ENCODE measurements around the gene SKP2.
"Not testable (repeated sequence)": the region's sequence is repeated elsewhere in the genome, so short reads cannot be mapped to it uniquely, and the experiment has no call there.

Gene SKP2

DNA sequence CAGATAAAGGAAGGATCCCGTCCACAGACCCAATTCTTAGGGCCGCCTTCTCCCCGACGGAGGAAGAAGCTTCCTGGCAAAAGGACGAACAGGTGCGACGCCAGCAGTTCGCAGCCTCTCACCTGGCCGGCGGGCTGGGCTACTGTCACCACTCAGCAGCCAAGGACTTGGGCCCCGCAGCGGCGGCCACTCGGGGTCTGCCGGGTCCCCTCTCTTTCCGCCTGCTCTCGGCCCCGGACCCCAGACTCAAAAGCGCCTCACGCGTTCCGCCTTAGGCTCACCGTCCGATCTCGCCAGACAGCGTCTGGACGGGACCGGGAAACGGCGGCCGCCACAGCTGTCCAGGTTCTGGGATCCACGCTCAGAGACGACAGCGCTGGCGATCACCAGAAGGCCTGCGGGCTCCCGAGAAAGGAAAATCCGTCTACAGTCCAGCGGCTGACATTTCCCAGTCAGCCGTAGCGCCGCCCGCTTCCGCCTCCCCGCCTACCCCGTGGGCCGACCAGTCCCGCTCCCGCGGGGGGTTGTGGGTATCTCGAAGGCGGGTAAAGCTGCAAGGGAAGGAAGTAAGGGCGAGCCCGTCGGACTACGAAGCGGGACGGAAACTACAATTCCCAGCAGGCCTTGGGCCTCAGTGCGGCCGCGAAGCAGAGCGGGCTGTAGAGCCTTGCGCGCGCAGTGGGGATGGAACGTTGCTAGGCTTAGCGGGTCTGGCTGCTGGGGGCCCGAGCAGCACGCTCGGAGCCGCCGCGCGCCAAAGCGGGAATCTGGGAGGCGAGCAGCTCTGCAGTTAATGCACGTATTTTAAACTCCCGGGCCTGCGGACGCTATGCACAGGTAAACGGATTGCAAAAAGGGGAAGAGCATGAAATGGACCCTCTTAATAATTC, at the start of gene SKP2, which contains the start of gene LMBRD2:
SKP2 (plus strand) TSS at position 678 of the 890 bp plus-strand sequence; CDS start at position 830, 152 bp downstream.
LMBRD2 (minus strand) TSS at position 454 of the 890 bp plus-strand sequence. CDS start 8,538 bp downstream, outside the sequence.
- DNase-seq (ENCODE audit: low spot score), result peak; percentile 94

DNA sequence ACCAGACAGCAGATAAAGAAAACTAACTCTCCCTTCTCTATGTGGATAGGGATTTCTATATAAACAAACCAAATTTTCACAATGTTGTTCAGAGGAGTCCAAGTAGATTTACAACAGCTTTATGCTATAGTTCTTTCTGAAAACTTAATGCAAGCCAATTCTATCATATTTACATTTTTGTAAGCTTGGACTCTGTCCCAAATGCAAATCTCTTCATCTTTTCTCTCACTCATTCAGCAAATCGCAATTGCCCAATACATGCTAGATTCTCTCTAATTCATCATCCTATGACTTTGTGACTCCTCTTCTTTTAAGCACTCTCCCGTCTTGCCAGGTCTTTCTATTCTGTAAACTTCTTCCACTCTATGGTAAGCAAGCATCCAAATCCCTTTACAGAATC, 46.1 kb upstream of the SKP2 start:
- DNase-seq (ENCODE audit: low spot score), result no peak

DNA sequence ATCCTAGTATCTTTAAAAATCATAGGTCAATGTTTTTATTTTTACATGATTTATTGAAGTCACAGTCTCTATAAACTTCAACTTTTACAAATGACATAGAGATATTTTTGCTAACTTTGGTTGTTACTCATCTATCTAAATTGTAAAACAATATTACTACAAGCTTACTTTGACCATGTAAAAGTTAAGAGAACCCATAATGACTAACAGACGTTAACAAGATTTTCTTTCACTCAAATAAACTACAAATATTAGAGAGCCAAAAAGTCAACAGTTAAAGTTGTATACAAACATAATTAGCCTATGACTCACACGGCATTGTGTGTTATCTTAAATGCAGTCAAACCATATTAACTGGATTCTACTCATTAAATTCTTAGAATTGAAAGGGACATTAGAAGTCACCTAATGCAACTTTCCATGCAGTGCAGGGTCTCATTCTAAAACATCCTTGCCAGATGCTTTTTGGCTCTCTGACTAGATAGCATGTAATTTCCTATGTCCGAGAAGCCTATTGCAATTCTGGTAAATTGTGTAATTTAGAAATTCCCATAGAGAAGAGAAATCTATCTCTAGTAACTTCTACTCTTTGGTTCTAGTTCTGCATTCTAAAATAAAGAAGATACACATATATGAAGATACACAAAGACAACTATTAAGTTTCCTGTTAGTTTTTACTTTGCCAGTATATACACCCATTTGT, 43.0 kb upstream of the SKP2 start:
- no peak for DNase-seq (ENCODE audit: low spot score)

DNA sequence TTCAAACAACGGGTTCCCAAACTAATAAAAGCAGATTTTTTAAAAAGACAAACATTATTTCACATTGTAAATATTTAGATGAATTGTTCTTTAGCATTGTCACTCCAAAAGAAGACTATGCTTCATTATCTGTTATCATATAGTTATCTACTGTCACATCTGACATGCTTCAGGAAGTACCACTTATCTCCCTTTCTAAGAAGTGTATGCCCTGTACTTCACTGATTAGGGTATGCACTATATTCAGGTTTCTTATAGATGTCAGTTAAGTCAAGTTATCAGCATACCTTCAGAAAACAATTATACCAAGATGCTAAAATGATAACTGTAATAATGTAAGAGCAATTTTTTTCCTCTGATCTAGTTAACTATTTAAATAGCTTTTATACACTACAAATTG, 40.7 kb upstream of the SKP2 start:
- no peak for DNase-seq (ENCODE audit: low spot score)

DNA sequence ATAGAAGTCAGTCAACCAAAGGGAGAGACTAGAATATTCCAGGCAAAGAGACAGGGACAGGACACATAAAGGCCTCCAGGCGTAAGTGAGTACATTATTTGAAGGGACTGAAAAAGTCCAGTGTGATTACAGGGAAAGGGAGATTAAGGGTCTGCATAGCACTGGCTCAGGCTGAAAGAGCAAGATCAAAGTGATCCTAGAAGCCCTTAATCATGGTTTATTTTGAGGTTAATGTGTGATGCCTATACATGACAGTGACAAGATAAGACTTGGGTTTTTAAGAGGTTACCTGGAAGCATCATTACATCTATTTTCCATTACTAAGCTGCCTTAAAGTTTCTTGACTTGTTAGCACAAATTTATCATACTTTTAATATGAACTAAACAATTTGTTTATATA, 26.0 kb upstream of the SKP2 start:
- no peak for DNase-seq (ENCODE audit: low spot score)

DNA sequence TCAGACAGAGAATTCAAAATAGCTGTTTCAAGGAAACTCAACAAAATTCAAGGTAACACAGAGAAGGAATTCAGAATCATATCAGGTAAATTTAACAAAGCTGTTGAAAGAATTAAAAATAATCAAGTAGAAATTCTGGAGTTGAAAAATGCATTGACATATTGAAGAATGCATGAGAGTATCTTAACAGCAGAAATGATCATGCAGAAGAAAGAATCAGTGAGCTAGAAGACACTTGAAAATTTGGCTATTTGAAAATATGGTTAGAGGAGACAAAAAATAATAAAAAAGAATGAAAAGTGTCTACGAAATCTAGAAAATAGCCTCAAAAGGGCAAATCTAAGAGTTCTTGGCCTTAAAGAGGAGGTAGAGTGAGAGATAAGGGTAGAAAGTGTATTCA, 23.1 kb upstream of the SKP2 start:
- no peak for DNase-seq (ENCODE audit: low spot score)

DNA sequence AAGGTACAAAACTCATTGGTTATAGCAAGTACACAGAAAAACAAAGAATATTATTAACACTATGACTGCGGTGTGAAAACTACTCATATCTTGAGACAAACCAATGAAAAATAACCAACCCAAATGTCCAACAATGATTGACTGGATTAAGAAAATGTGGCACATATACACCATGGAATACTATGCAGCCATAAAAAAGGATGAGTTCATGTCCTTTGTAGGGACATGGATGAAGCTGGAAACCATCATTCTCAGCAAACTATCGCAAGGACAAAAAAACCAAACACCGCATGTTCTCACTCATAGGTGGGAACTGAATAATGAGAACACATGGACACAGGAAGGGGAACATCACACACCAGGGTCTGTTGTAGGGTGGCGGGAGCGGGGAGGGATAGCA, 22.2 kb upstream of the SKP2 start:
- not testable (repeated sequence) for DNase-seq (ENCODE audit: low spot score)

DNA sequence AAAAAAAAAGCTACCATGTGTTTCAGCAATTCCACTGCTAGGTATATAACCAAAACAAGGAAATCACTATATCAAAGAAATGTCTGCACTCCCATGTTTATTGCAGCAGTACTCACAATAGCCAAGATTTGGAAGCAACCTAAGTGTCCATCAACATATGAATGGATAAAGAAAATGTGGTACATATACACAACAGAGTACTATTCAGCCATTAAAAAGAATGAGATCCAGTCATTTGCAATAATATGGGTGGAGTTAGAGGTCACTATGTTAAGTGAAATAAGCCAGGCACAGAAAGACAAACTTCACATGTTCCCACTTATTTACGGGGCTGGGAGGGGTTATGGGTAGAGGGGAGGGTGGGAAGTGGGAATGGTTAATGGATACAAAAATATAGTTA, 18.9 kb upstream of the SKP2 start:
- not testable (repeated sequence) for DNase-seq (ENCODE audit: low spot score)

DNA sequence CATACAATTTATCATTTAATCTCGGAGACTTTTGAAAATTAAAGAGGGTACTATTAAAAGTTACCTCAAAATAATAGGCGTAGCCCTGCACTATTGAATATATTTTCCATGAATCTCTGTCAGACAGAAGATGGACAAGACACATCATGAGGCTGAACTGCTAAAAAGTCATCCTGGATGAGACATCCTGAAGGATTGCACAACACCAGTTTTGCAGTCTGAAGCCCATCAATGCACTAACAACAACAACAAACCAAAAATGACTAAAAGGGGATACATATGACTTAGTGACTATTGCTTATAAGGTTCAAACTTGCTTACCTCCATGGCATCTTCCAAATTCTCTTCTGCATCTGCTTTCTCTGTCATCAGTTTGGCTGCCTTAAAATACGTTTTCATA, 15.9 kb upstream of the SKP2 start:
- no peak for DNase-seq (ENCODE audit: low spot score)

DNA sequence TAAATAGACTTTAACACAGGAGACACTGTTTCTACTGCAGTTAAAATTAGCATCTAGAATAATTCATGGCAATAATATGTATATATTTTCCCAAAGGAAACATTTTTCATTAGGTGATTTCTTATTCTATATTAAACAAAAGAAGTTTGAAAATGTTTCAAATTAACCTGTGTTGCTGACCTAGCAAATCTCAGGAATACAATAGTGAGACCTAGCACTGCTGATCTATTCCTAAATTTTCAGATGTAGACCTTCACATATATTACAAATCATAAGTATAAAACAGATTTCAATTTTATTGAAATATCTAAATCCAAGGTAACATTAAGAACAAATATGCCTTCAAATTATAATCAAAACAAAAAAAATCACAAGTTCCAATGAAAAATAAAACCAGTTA, 15.3 kb upstream of the SKP2 start:
- no peak for DNase-seq (ENCODE audit: low spot score)

DNA sequence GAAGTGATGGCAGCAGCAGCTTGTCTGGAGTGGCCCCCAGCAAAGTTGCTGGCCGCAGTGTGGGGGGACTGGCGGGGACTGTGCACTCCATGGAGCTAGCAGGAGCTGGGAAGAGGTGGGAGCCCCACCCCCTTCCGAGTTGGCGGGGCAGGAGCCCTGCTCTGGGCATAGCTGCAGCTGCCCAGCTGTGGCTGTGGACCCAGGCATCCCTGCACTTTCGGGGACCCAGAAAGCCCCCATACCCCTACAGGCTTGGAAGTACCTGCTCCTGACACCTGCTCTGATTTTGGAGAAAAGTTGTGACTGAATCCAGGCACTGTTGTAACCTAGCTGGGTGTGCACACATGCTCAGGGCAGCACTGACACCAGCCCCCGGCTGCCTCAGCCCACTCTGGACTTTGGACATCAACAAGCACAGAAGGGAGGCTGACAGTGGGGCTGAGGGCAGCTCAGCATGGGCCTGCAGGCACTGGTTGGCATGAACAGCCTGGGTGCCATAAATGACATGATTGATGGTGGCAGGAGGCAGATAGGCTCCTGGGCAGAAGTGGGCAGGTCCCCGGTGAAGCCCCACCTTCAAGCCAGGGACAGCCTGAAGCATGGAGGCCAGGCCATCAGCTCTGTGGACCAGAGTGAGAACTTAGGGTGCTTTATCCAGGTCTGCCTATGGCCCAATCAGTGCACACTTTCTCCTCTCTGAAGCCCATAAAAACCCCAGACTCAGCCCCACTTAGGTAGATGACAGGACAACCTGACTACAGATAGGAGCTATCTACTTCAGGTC, 12.8 kb upstream of the SKP2 start:
- no peak for DNase-seq (ENCODE audit: low spot score)

DNA sequence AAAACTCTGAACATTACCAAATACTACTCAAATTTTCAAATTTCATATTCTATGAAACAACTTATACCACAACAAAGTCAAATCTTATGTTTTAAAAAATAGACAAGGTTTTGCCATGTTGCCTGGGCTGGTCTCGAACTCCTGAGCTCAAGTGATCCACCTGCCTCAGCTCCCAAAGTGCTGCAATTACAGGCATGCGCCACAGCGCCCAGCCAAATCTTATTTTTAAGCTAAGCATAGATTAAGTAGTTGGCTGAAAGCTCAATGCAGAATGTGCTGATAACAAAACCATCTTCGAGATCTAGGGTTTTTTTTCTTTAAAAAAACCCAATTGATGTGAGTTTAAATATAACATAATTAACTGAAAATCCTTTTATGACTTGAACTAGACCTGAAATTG, 6.6 kb upstream of the SKP2 start:
- DNase-seq (ENCODE audit: low spot score), result no peak

DNA sequence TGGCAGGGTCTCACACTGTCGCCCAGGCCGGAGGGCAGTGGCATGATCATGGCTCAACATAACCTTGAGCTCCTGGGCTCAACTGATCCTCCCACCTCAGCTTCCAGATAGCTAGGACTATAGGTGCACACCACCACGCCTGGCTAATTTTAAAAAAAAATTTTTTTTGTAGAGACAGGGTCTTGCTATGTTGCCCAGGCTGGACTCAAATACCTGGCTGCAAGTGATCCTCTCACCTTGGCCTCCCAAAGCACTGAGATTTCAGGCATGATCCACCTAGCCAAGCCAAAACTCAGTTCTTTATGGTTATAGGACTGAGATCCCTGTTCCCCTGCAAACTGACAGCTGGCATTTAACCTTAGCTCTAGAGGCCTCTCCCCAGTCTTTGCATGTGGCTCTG, 5.5 kb upstream of the SKP2 start:
- DNase-seq (ENCODE audit: low spot score), result no peak

DNA sequence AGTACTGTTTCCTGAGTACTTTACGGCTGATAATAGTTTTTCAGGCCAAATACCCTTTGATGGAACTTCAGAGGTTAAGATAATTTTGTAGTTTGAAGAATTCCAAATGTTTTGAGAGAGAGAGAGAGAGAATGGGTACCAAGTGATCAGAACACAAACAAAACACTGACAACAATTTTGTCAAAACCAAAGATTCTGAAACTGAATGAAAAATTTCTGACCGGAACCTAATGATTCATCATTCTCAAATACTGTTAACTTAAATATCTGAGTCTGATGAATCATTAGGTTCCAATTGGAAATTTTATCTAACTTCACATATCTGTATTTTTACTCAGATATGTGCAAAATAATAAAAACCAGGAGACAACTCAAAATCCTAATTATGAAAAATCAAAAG, 4.2 kb upstream of the SKP2 start:
- DNase-seq (ENCODE audit: low spot score), result no peak

DNA sequence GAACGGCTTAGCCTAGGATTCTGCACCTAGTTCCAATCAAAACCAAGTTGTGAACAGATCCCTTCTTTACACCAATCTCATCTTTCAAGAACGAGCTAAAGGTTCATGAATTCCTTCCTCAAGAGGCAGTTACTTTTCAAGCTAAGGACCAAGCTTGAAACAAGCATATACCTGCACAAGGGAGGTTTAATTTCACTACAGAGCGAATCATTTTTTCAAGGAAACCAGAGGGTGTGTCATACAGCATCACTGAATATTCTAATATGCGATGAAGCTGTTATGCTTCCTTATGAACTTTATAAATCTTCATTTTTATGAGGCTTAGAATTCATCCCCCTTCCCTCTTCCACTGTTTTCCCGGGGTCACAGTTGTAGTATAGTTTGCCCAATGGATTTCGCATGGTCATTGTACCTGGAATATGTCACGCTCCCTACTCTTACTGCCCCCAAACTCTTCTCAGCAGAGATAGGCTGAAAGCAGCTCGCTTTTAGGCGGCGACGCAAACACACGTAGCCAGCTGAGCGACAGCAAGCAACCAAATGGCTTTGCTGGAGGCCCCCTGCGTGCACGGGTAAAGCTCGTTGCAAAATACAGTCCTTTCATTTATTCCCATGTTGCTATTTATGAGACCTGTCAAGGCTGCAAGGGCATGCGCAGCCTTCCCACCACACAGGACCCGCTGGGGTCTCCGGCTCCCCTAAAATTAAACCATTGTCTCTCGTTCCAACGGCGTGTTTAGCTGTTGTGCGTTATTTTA, 1.1 kb upstream of the SKP2 start:
- peak; percentile 45 for DNase-seq (ENCODE audit: low spot score)

DNA sequence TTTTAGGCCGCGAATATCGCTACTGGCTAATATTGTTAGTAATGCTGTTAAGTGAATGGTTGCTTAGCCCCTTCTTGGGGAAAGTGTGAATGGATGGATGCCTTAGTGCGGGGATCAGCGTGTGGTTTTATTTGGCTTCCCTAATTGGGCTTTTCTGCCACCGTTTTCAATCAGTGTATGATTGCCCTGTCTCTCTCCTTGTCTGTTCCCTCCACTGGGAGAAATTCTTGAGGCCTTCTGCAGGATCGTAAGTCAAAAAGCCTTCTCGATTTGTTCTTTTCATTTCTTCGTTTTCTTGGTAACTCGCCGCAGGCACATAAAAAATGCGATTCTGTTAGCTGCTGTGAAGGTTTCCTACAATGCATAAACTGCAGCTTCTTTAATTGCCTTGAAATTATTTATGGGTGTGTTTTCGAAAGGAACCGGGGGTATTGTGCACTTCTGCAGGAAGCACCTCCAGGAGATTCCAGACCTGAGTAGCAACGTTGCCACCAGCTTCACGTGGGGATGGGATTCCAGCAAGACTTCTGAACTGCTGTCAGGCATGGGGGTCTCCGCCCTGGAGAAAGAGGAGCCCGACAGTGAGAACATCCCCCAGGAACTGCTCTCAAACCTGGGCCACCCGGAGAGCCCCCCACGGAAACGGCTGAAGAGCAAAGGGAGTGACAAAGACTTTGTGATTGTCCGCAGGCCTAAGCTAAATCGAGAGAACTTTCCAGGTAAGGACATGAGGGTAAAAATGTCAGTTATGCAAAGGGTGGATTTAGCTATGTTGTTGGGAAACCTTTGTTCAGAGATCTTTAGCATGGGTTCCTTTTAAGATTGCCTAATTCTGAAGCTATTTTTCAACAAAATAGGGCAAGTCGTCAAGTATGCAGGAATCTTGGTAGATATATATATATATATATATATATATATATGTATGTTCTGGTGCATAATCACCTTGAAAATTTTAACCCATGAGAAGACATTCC, 700 bp downstream of the SKP2 start:
- DNase-seq (ENCODE audit: low spot score), result no peak

DNA sequence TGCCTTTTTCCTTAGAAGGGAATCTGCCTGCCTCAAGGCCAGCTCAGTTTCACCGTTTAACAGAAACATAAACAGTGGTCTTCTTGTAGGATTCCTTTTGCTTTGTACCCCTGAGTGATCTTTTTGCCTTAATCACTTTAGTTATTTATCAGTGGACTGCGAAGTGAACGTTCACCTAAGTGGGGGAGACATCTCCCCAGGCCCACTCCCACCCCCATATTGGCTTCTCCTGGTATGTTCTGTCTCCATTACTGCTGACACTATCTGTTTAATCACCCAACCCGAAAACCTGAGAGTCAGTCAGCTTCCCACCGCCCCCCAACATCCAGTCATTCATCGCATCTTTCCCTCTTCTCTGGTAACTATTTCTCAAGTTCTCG, 1.4 kb downstream of the SKP2 start:
- no peak for DNase-seq (ENCODE audit: low spot score)

DNA sequence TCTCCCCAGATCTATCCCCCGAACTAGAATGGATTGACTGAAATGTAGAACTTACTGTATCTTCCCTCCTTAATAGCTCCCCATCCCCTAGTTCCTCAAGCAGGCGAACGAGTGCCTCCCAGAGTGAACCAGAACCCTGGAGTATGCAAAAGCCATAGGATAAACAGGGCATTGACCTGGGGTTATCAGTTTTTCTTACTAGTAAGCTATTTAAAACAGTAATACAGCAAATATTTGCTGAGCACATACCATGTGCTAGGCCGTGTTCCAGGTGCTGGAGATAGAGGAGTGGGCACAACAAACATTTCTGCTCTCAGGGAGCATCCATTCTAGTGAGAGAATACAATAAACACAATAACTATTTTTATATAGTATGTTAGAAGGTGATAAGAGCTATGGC, 1.8 kb downstream of the SKP2 start:
- DNase-seq (ENCODE audit: low spot score), result no peak

DNA sequence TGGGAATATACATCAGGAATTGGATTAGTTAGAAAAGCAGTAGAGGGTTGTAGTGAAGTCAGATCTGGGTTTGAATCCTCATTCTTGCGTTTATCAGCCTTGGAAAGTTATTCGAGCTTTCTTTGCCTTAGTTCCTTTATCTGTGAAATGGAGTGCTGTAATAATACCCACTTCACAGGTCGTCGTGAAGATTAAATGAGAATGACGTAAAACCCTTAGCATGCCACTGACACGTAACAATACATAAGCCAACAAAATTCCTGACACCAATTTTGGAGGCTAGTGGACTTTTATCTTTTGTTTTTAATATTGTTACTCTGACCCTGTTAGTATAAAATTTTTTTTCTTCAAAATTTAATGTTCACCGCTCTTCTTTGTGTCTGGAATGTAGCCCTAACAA, 3.4 kb downstream of the SKP2 start:
- DNase-seq (ENCODE audit: low spot score), result no peak

DNA sequence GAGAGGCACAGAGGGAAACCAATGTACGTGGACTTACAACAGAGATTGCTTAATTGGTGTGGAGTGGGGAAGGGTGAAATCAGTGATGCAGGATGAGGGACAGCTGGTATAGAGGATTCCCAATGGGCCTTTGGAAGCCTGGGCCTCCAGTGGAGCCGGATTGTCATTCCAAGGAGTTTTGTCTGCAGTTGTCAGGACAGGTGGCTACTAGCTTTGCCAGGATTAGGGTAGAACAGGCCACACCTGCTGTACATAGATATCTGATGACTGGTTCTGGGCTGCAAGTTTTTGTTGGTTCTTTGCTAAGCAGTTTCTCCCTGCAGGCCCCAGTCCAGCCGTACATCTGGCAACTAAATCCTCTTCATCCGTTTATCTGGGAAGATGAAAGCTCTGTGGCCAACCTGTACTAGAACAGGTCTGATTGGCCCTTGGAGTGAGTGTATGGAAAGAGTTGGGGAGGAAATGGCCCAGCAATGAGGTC, 4.2 kb downstream of the SKP2 start:
- no peak for DNase-seq (ENCODE audit: low spot score)

DNA sequence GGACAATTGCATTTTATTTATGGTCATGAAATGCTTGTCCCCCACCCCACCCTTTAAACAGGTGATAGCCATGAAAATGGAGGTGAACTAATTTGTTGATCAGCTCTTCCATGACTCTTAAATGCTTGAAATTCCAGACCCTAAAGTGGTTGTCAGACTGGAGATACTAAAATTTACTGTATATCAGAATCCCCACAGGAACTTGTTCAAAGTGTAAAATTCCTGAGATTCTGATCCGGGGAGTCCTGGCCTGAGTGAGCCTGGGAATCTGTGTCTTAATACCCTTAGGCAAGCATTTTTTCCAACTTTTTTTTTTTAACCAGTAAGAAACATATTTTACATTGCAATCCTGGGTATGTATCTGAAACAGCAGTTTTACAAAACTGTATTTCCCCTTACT, 4.7 kb downstream of the SKP2 start:
- DNase-seq (ENCODE audit: low spot score), result no peak
